Fibroblast of peridontal ligament (primary cell): ENCODE measurements around the gene IRS2.
"Not testable (repeated sequence)": the region's sequence is repeated elsewhere in the genome, so short reads cannot be mapped to it uniquely, and the experiment has no call there.

Source experiments
- DNase-seq: peaks from one replicate; pipeline ENCODE4 v3.0.0-alpha.2; 2010; ENCODE audit errors: extremely low read depth

The IRS2 gene

GRCh38 chr13:109786457-109787134 is at the start of gene IRS2:
TSS of gene IRS2 (minus strand) at chr13:109786583. CDS start at chr13:109786053, 530 bp downstream.
- peak; percentile 87 for DNase-seq

- no peak for DNase-seq
Measured at GRCh38 chr13:109834973-109835720, 48.8 kb upstream of the IRS2 start.

GRCh38 chr13:109833940-109834339 is 47.6 kb upstream of the IRS2 start:
- DNase-seq, result no peak

- no peak for DNase-seq
Measured at GRCh38 chr13:109833071-109833470, 46.7 kb upstream of the IRS2 start.

GRCh38 chr13:109828591-109829316 is 42.4 kb upstream of the IRS2 start:
- DNase-seq, result not testable (repeated sequence)

GRCh38 chr13:109823201-109823600 is 36.8 kb upstream of the IRS2 start:
- DNase-seq, result not testable (repeated sequence)

- no peak for DNase-seq
Measured at GRCh38 chr13:109821103-109821502, 34.7 kb upstream of the IRS2 start.

- no peak for DNase-seq
Measured at GRCh38 chr13:109819874-109820273, 33.5 kb upstream of the IRS2 start.

- DNase-seq, result peak; percentile 49
Measured at GRCh38 chr13:109818886-109819285, 32.5 kb upstream of the IRS2 start.

GRCh38 chr13:109817591-109818535 is 31.5 kb upstream of the IRS2 start:
- DNase-seq, result peak; percentile 4

- DNase-seq, result peak; percentile 81
Measured at GRCh38 chr13:109816808-109817203, 30.4 kb upstream of the IRS2 start.

GRCh38 chr13:109816112-109816807 is 29.9 kb upstream of the IRS2 start:
- peak; percentile 5 for DNase-seq

- no peak for DNase-seq
Measured at GRCh38 chr13:109815651-109816050, 29.3 kb upstream of the IRS2 start.

GRCh38 chr13:109813663-109814062 is 27.3 kb upstream of the IRS2 start:
- DNase-seq, result no peak

GRCh38 chr13:109812382-109812781 is 26.0 kb upstream of the IRS2 start:
- peak; percentile 20 for DNase-seq

GRCh38 chr13:109810761-109811510 is 24.6 kb upstream of the IRS2 start:
- no peak for DNase-seq

GRCh38 chr13:109809216-109809932 is 23.0 kb upstream of the IRS2 start:
- no peak for DNase-seq

- no peak for DNase-seq
Measured at GRCh38 chr13:109807345-109807744, 21.0 kb upstream of the IRS2 start.

GRCh38 chr13:109804654-109805053 is 18.3 kb upstream of the IRS2 start:
- no peak for DNase-seq
